C1 segment of cervical spinal cord (tissue), 14 donors: ENCODE data around the gene ABHD6.
"Not testable (repeated sequence)": the region's sequence is repeated elsewhere in the genome, so short reads cannot be mapped to it uniquely, and the experiment has no call there.

ENCODE experiments used
- DNase-seq, 14 donors: peaks; one replicate each; lab custom pipeline; 2025; lab: John Stamatoyannopoulos, UW

ABHD6 gene

GRCh38 chr3:58273362-58273761 lies 35.8 kb downstream of the ABHD6 start:
- not testable (repeated sequence) for DNase-seq

- no peak for DNase-seq
Measured at GRCh38 chr3:58274027-58274614, 36.5 kb downstream of the ABHD6 start.

- DNase-seq = no peak
Measured at GRCh38 chr3:58281069-58281468, 43.5 kb downstream of the ABHD6 start.

GRCh38 chr3:58285334-58285733 lies 47.7 kb downstream of the ABHD6 start:
- no peak for DNase-seq

- DNase-seq = peak in 12 of 14 donors; percentile 9 to 65 (median 50)
Measured at GRCh38 chr3:58287354-58287753, 49.8 kb downstream of the ABHD6 start.

- peak in 6 of 14 donors; percentile 15 to 82 (median 20) for DNase-seq
Measured at GRCh38 chr3:58288011-58288728, 50.6 kb downstream of the ABHD6 start.

GRCh38 chr3:58288964-58289613 lies 51.5 kb downstream of the ABHD6 start:
- not testable (repeated sequence) for DNase-seq

GRCh38 chr3:58290446-58290845 lies 52.9 kb downstream of the ABHD6 start:
- not testable (repeated sequence) for DNase-seq

- DNase-seq = no peak
Measured at GRCh38 chr3:58291671-58292338, 54.2 kb downstream of the ABHD6 start.

- DNase-seq = no peak
Measured at GRCh38 chr3:58292866-58293265, 55.3 kb downstream of the ABHD6 start.

- DNase-seq = peak in 9 of 14 donors; percentile 27 to 86 (median 48)
Measured at GRCh38 chr3:58293516-58293915, 55.9 kb downstream of the ABHD6 start.

GRCh38 chr3:58296269-58296668 lies 58.7 kb downstream of the ABHD6 start:
- DNase-seq = peak in 11 of 14 donors; percentile 31 to 73 (median 63)

GRCh38 chr3:58296843-58297242 lies 59.3 kb downstream of the ABHD6 start:
- no peak for DNase-seq

GRCh38 chr3:58298190-58298589 lies 60.6 kb downstream of the ABHD6 start:
- no peak for DNase-seq

- no peak for DNase-seq
Measured at GRCh38 chr3:58299075-58299474, 61.5 kb downstream of the ABHD6 start.

- DNase-seq = peak in 3 of 14 donors; percentile 8 to 55 (median 20)
Measured at GRCh38 chr3:58299839-58300516, 62.4 kb downstream of the ABHD6 start.

- DNase-seq = peak; percentile 92 to 100 (median 98)
Measured at GRCh38 chr3:58305882-58306711, 68.5 kb downstream of the ABHD6 start, which contains the start of the genes HTD2 and RPP14. TSS of gene HTD2 (plus strand) at chr3:58306520. CDS start at chr3:58317614, 11,094 bp downstream. TSS of gene RPP14 (plus strand) at chr3:58306245. CDS start at chr3:58310330, 4,085 bp downstream.

GRCh38 chr3:58307639-58308215 lies 70.1 kb downstream of the ABHD6 start:
- no peak for DNase-seq

- DNase-seq = no peak
Measured at GRCh38 chr3:58308728-58309127, 71.1 kb downstream of the ABHD6 start.

GRCh38 chr3:58317811-58318210 lies 80.2 kb downstream of the ABHD6 start:
- no peak for DNase-seq
